GM18909 (cell line): ENCODE results near the gene MSMP.

Source experiments
- ATAC-seq: cut with Tn5 transposase; IDR thresholded peaks from one replicate; pipeline ENCODE4 v1.9.1; 2021; ENCODE audit warnings: mild to moderate bottlenecking; ENCODE audit not compliant: unreplicated experiment, poor library complexity

Gene MSMP

DNA sequence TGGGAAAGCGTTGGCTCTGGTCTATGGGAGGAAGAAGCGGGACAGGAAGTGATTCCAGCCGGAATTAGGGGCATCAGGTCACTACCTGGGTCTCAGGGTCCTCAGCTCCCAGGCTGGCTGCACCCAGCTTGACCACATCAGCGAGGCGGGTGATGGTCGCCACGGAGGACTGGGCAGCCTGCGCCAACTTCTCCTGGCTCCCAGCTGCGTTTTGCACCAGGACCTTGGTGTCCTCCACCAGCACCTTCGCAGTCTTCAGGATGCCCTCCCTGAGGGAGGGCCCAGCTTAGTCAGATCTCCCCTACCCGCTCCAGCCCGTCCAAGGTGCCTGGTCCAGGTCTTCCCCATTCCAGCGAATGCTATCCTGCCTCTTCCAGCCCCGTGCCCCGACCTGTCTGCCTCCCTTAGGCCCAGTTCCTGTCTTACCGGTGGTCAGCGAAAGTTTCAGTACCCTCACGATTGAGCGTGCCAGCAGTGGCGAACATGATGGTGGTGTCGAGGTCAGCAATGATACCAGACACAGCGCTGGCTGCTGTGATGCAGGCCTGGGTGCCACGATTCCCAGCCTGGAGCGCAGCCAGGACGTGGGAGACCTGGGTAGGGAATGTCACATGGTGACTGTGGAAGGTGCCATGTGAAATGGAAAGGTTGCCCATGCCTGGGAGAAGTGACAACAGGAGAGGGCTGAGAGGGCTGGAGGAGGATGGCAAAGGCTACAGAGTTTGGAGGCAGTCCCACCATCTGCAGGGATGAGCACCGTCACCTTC, 50.0 kb downstream of the MSMP start:
- no peak for ATAC-seq
